ENCODE data around the gene DAB2IP.

GRCh38 chr9:121783521-121784507 is 132.4 kb downstream of the DAB2IP start:
- TF ChIP-seq ZFX (IDR thresholded peaks at IDR 0.05; ENCODE audit: borderline replicate concordance) (no peak), CTCF (IDR thresholded peaks at IDR 0.05) (no peak)
